GOT3 (cell line): ENCODE results near the gene ACOX3.

ENCODE experiments used
- DNase-seq: peaks from one replicate; lab custom pipeline; 2025; ENCODE audit warnings: mixed read lengths; lab: John Stamatoyannopoulos, UW

The ACOX3 gene

GRCh38 chr4:8321220-8321619 is 119.3 kb downstream of the ACOX3 start:
- DNase-seq, result no peak

- no peak for DNase-seq
Measured at GRCh38 chr4:8320386-8320750, 120.2 kb downstream of the ACOX3 start.

- DNase-seq, result no peak
Measured at GRCh38 chr4:8319731-8320385, 120.7 kb downstream of the ACOX3 start.

GRCh38 chr4:8319061-8319460 is 121.5 kb downstream of the ACOX3 start:
- no peak for DNase-seq

- no peak for DNase-seq
Measured at GRCh38 chr4:8318509-8318908, 122.0 kb downstream of the ACOX3 start.

- no peak for DNase-seq
Measured at GRCh38 chr4:8317474-8317873, 123.0 kb downstream of the ACOX3 start.

- no peak for DNase-seq
Measured at GRCh38 chr4:8316911-8317351, 123.6 kb downstream of the ACOX3 start.
